ENCODE data around the gene CLEC7A. TPM values are rescaled to one million over a fixed set of nuclear protein-coding genes. Genes with fewer than 3 reads are reported as not detected.

CLEC7A gene
- total and polyA plus RNA-seq, 9 of the 15 experiments (the other 6 are each of a cell fraction or from before 2014, with no cell fraction given), result 0.16 TPM; not detected in 8

- no peak overlapping the region for H3K4me3 ChIP-seq
- no peaks in the 10 kb centered on the region for H4K20me1 ChIP-seq (replicated peaks; ENCODE audit: control insufficient read depth, insufficient read depth, low read length)
- no peaks in the 10 kb centered on the region for H3K9me1 ChIP-seq (ENCODE audit: control insufficient read depth, insufficient read depth, low read length)
- no peaks in the 10 kb centered on the region for H3K27me3 ChIP-seq (ENCODE audit: control insufficient read depth in 2 of 2, insufficient read depth in 2 of 2, low read length in 2 of 2)
- ATAC-seq (no peak), DNase-seq (ENCODE audit: extremely low read depth in 1 of 4, low spot score in 3 of 4) (no peak), FAIRE-seq (no peak)
- ChIA-PET POLR2A (interaction anchor here (0.7 kb wide), 2 partner anchors 61 to 81 kb away, joined by 3 to 4 read pairs; no protein-coding TSS in a partner anchor), CTCF (ENCODE audit: low intra/inter-chr PET ratio) (no interaction called here)
- no TSS peak for BruUV-seq (replicated peaks)
- H3K4me1 ChIP-seq (replicated peaks in 1 of 2; ENCODE audit: control insufficient read depth in 2 of 2, insufficient read depth in 2 of 2, low read length in 2 of 2), result no peaks in the 10 kb centered on the region
- no peaks in the 10 kb centered on the region for H3K36me3 ChIP-seq (ENCODE audit: control insufficient read depth, insufficient read depth, low read length)
- intact Hi-C loops (cut with micrococcal nuclease) (no loop called here), in situ Hi-C loops (cut with MboI) (no loop called here)
- no peaks in the 10 kb centered on the region for H3K9me3 ChIP-seq (replicated peaks; ENCODE audit: control insufficient read depth, insufficient read depth, low read depth, low read length)
- no peak overlapping the region for H3K4me2 ChIP-seq (ENCODE audit: insufficient read depth, low read length)
- H3K79me2 ChIP-seq (ENCODE audit: control insufficient read depth, insufficient read depth, low read length), result no peaks in the 10 kb centered on the region
- no peak overlapping the region for H3K9ac ChIP-seq (ENCODE audit: insufficient read depth in 1 of 2, low read depth in 2 of 2, low read length in 2 of 2)
- WGBS (ENCODE audit: insufficient coverage, low coverage, missing lambda C conversion rate), result 5% methylated on average over 4 of the region's 4 CpGs
- no peak overlapping the region for H3K27ac ChIP-seq (ENCODE audit: extremely low read depth, low read depth, low read length)
- no peak overlapping the region for H2AFZ ChIP-seq (ENCODE audit: low read depth, low read length)
- TF ChIP-seq HINFP (tag; conservative IDR thresholded peaks at IDR 0.05; ENCODE audit: low read depth) (no peak), POLR3A (IDR thresholded peaks at IDR 0.05; ENCODE audit: borderline replicate concordance, extremely low read depth, insufficient read depth, insufficient read length) (no peak), U2AF2 (optimal IDR thresholded peaks at IDR 0.05; ENCODE audit: low read depth, low read length) (no peak), ZNF124 (CRISPR knock-in tag; IDR thresholded peaks at IDR 0.05) (no peak), SIX5 (IDR thresholded peaks at IDR 0.05; ENCODE audit: borderline replicate concordance in 1 of 2, insufficient read depth in 1 of 2, low read depth in 1 of 2, low read length in 2 of 2) (no peak), CC2D1A (IDR thresholded peaks at IDR 0.05) (no peak), TCF7L2 (IDR thresholded peaks at IDR 0.05; ENCODE audit: low read depth, low read length) (no peak), MAZ (CRISPR knock-in tag; conservative IDR thresholded peaks at IDR 0.05 in 1 of 2, IDR thresholded peaks at IDR 0.05 in 1 of 2) (no peak), ZNF175 (CRISPR knock-in tag; IDR thresholded peaks at IDR 0.05; ENCODE audit: low read depth) (no peak), KDM4B (IDR thresholded peaks at IDR 0.05; ENCODE audit: borderline replicate concordance in 2 of 2, low read depth in 1 of 2) (no peak)
These were observed 7.3 kb downstream of the CLEC7A start for GRCh38 chr12:10122689-10123088.

Data from K562 (cell line).